H9 (cell line): ENCODE results near the gene EDEM1. TPM values are rescaled to one million over a fixed set of nuclear protein-coding genes. Genes with fewer than 3 reads are reported as not detected.

Source experiments
- DNase-seq: peaks from one replicate; pipeline ENCODE4 v3.0.0-alpha.2; 2017
- H2AFZ ChIP-seq: one replicate; pipeline ENCODE4 v1.6.1; 2013; ENCODE audit warnings: mild to moderate bottlenecking, low read length, control low read depth, moderate library complexity
- H2AK5ac ChIP-seq: 2 replicates; pipeline ENCODE4 v1.6.1; 2013; ENCODE audit warnings: low read length, control low read depth, mixed read lengths; ENCODE audit not compliant: insufficient read length
- H2BK120ac ChIP-seq: one replicate; pipeline ENCODE4 v1.6.1; 2013; ENCODE audit warnings: low read depth, mild to moderate bottlenecking, low read length, control low read depth, inconsistent platforms; ENCODE audit not compliant: poor library complexity, severe bottlenecking
- H2BK12ac ChIP-seq: 2 replicates; pipeline ENCODE4 v1.6.1; 2013; ENCODE audit warnings: low read length, control low read depth, mixed read lengths, low read depth; ENCODE audit not compliant: insufficient read length
- H2BK15ac ChIP-seq: 2 replicates; pipeline ENCODE4 v1.6.1; 2013; ENCODE audit warnings: low read depth, low read length, control low read depth
- H2BK20ac ChIP-seq: one replicate; pipeline ENCODE4 v1.6.1; 2013; ENCODE audit warnings: low read depth, mild to moderate bottlenecking, low read length, control low read depth, inconsistent platforms; ENCODE audit not compliant: poor library complexity, severe bottlenecking
- H2BK5ac ChIP-seq: 2 replicates; pipeline ENCODE4 v1.6.1; 2013; ENCODE audit warnings: low read length, control low read depth, mixed read lengths; ENCODE audit not compliant: insufficient read length
- H3K14ac ChIP-seq: 2 replicates; pipeline ENCODE4 v1.6.1; 2013; ENCODE audit warnings: low read length, control low read depth; ENCODE audit not compliant: insufficient read depth
- H3K18ac ChIP-seq: 2 replicates; pipeline ENCODE4 v1.6.1; 2013; ENCODE audit warnings: low read depth, mild to moderate bottlenecking, mixed read lengths, low read length, control low read depth; ENCODE audit not compliant: insufficient read length
- H3K23ac ChIP-seq: 2 replicates; pipeline ENCODE4 v1.6.1; 2013; ENCODE audit warnings: low read length, control low read depth, mixed read lengths, low read depth; ENCODE audit not compliant: insufficient read length
- H3K23me2 ChIP-seq: 2 replicates; pipeline ENCODE4 v1.6.1; 2013; ENCODE audit warnings: low read depth, mild to moderate bottlenecking, mixed read lengths, low read length, control low read depth; ENCODE audit not compliant: insufficient read length, poor library complexity, severe bottlenecking
- H3K27ac ChIP-seq: 2 replicates; pipeline ENCODE4 v1.5.1; 2013; ENCODE audit warnings: low read length, control low read depth, mixed read lengths, low read depth; ENCODE audit not compliant: insufficient read length
- H3K27me3 ChIP-seq: 2 replicates; pipeline ENCODE4 v1.6.1; 2013; ENCODE audit warnings: low read length, control low read depth, inconsistent platforms; ENCODE audit not compliant: insufficient read depth
- H3K4ac ChIP-seq: 2 replicates; pipeline ENCODE4 v1.6.1; 2013; ENCODE audit warnings: low read depth, mild to moderate bottlenecking, control low read depth, inconsistent platforms, low read length, moderate library complexity
- H3K4me1 ChIP-seq: 2 replicates; pipeline ENCODE4 v1.6.1; 2013; ENCODE audit warnings: low read length, control low read depth, inconsistent platforms; ENCODE audit not compliant: insufficient read depth
- H3K4me2 ChIP-seq: 2 replicates; pipeline ENCODE4 v1.6.1; 2013; ENCODE audit warnings: low read length, control low read depth, mixed read lengths; ENCODE audit not compliant: insufficient read length, insufficient read depth
- H3K56ac ChIP-seq: 2 replicates; pipeline ENCODE4 v1.6.1; 2013; ENCODE audit warnings: low read depth, mild to moderate bottlenecking, mixed read lengths, low read length, control low read depth; ENCODE audit not compliant: insufficient read length
- H3K79me1 ChIP-seq: 2 replicates; pipeline ENCODE4 v1.6.1; 2013; ENCODE audit warnings: low read depth, mild to moderate bottlenecking, moderate library complexity, low read length, control low read depth, inconsistent platforms; ENCODE audit not compliant: insufficient read depth, poor library complexity, severe bottlenecking
- H3K79me2 ChIP-seq: 2 replicates; pipeline ENCODE4 v1.6.1; 2013; ENCODE audit warnings: low read length, control low read depth, inconsistent platforms; ENCODE audit not compliant: insufficient read depth
- H3K9ac ChIP-seq: 2 replicates; pipeline ENCODE4 v1.6.1; 2013; ENCODE audit warnings: low read length, control low read depth, mixed read lengths; ENCODE audit not compliant: insufficient read length; ENCODE audit errors: extremely low read depth
- H3K9me3 ChIP-seq: one replicate; pipeline ENCODE4 v1.6.1; 2013; ENCODE audit warnings: low read depth, low read length, inconsistent platforms; ENCODE audit not compliant: control insufficient read depth
- H3T11ph ChIP-seq: one replicate; pipeline ENCODE4 v1.6.1; 2013; ENCODE audit warnings: mild to moderate bottlenecking, low read length, control low read depth, inconsistent platforms
- H4K20me1 ChIP-seq: one replicate; pipeline ENCODE4 v1.6.1; 2013; ENCODE audit not compliant: control insufficient read depth, insufficient read length, insufficient read depth
- H4K5ac ChIP-seq: 2 replicates; pipeline ENCODE4 v1.6.1; 2013; ENCODE audit warnings: low read depth, mild to moderate bottlenecking, mixed read lengths, low read length, control low read depth; ENCODE audit not compliant: insufficient read length
- H4K8ac ChIP-seq: replicated peaks from 2 replicates; pipeline ENCODE4 v1.6.1; 2013; ENCODE audit warnings: low read length, control low read depth, mixed read lengths, low read depth; ENCODE audit not compliant: insufficient read length
- H4K91ac ChIP-seq: 2 replicates; pipeline ENCODE4 v1.6.1; 2013; ENCODE audit warnings: low read depth, mild to moderate bottlenecking, moderate library complexity, mixed read lengths, low read length, control low read depth; ENCODE audit not compliant: insufficient read length
- H3K27ac Mint-ChIP-seq, 3 experiments: 2 replicates in 2 of 3; 3 replicates in 1 of 3; pipeline ENCODE4 v1.8.0; 2020 to 2021; ENCODE audit warnings: mixed read lengths in 3 of 3, mild to moderate bottlenecking in 1 of 3, moderate library complexity in 1 of 3
- H3K27me3 Mint-ChIP-seq: 2 replicates; pipeline ENCODE4 v1.8.0; 2021; ENCODE audit warnings: low read depth, mild to moderate bottlenecking, moderate library complexity, mixed read lengths
- H3K36me3 Mint-ChIP-seq, 3 experiments: 2 replicates in 2 of 3; 3 replicates in 1 of 3; pipeline ENCODE4 v1.8.0; 2020 to 2021; ENCODE audit warnings: low read depth in 3 of 3, mixed read lengths in 3 of 3; ENCODE audit not compliant: insufficient read depth in 1 of 3
- H3K4me1 Mint-ChIP-seq, 2 experiments: 2 replicates each; pipeline ENCODE4 v1.8.0; 2020; ENCODE audit warnings: mixed read lengths in 2 of 2
- H3K4me3 Mint-ChIP-seq, 2 experiments: 2 replicates in 1 of 2; 3 replicates in 1 of 2; pipeline ENCODE4 v1.8.0; 2020 to 2021; ENCODE audit warnings: mild to moderate bottlenecking in 2 of 2, mixed read lengths in 2 of 2, moderate library complexity in 1 of 2
- H3K9me3 Mint-ChIP-seq, 2 experiments: 2 replicates in 1 of 2; 3 replicates in 1 of 2; pipeline ENCODE4 v1.8.0; 2020; ENCODE audit warnings: mild to moderate bottlenecking in 2 of 2, mixed read lengths in 2 of 2, moderate library complexity in 1 of 2
- CTCF ChIP-seq: fragments of 200-600 bp; sonication (generic); conservative IDR thresholded peaks from 3 replicates; pipeline ENCODE4 v1.8.0; 2021; ENCODE audit warnings: antibody characterized with exemption, mild to moderate bottlenecking
- WGBS: extraction: QIAGEN DNeasy Blood & Tissue Kit; methylation state at CpG from one replicate; pipeline ENCODE4 v1.1.7; 2013; ENCODE audit warnings: missing lambda C conversion rate, low lambda C conversion rate, mixed read lengths; ENCODE audit not compliant: insufficient read length; ENCODE audit errors: extremely low coverage; 5-methylcytosine and 5-hydroxymethylcytosine counted together
- total RNA-seq: library from RNA; stranded (reverse); gene quantifications from 2 replicates; pipeline ENCODE4 v1.2.1, GENCODE V29; 2021

EDEM1 gene
- total RNA-seq, 1 experiment from 2014 or later, result 11.7 TPM

- Histone ChIP-seq H2BK5ac (no peak overlapping the region), H4K5ac (no peak overlapping the region), H3T11ph (no peak overlapping the region), H3K4me1 (0 out of 2 replicates have a peak, but pooled peaks cover 3% of the 10 kb centered on the region), H3K79me1 (peaks cover 10% of the 10 kb centered on the region), H2BK15ac (no peak overlapping the region), H3K79me2 (peaks cover 14% of the 10 kb centered on the region; the same call in 1 of the 2 replicates), H3K14ac (no peak overlapping the region; the same call in 1 of the 2 replicates), H3K9ac (no peak overlapping the region), H3K9me3 (no peaks in the 10 kb centered on the region), H3K56ac (no peak overlapping the region), H3K18ac (no peak overlapping the region), H4K8ac (no peak overlapping the region), H3K4ac (no peak overlapping the region), H3K27ac (no peak overlapping the region), H2BK12ac (no peak overlapping the region), H3K4me2 (no peak overlapping the region), H3K27me3 (no peaks in the 10 kb centered on the region), H3K23me2 (no peaks in the 10 kb centered on the region), H2AFZ (no peak overlapping the region), H4K91ac (no peak overlapping the region), H3K23ac (no peak overlapping the region), H2AK5ac (no peak overlapping the region), H4K20me1 (no peaks in the 10 kb centered on the region), H2BK20ac (no peak overlapping the region), H2BK120ac (no peak overlapping the region)
- Mint-ChIP-seq H3K27ac (peak overlapping the region; percentile 34 to 76 (median 56)), H3K36me3 (no peaks in the 10 kb centered on the region), H3K9me3 (no peaks in the 10 kb centered on the region), H3K27me3 (no peaks in the 10 kb centered on the region), H3K4me1 (peaks cover 42 to 43% of the 10 kb centered on the region in 2 experiments), H3K4me3 (no peak overlapping the region)
- no peak for DNase-seq
- TF ChIP-seq CTCF, result no peak
- WGBS, result no CpG with 5 or more reads among the region's 4 CpGs
These were observed 26.3 kb upstream of the EDEM1 start for GRCh38 chr3:5160940-5161858.
